Glomerular visceral epithelial cell (primary cell): ENCODE results near the gene LITAFD.
"Not testable (repeated sequence)": the region's sequence is repeated elsewhere in the genome, so short reads cannot be mapped to it uniquely, and the experiment has no call there.

ENCODE experiments used
- DNase-seq: peaks from one replicate; pipeline ENCODE4 v3.0.0-alpha.2; 2016; ENCODE audit errors: extremely low spot score

LITAFD gene

GRCh38 chr16:8872967-8873865, 8.9 kb upstream of the LITAFD start:
- DNase-seq = peak; percentile 83

- DNase-seq = not testable (repeated sequence)
Measured at GRCh38 chr16:8873866-8874195, 8.3 kb upstream of the LITAFD start.

- no peak for DNase-seq
Measured at GRCh38 chr16:8874388-8874787, 7.8 kb upstream of the LITAFD start.

- not testable (repeated sequence) for DNase-seq
Measured at GRCh38 chr16:8875317-8875716, 6.8 kb upstream of the LITAFD start.

GRCh38 chr16:8877894-8878522, 4.1 kb upstream of the LITAFD start:
- DNase-seq = no peak

GRCh38 chr16:8878523-8878911, 3.6 kb upstream of the LITAFD start:
- peak; percentile 89 for DNase-seq

- no peak for DNase-seq
Measured at GRCh38 chr16:8880839-8881510, 1.2 kb upstream of the LITAFD start.

- DNase-seq = no peak
Measured at GRCh38 chr16:8882725-8883377, 700 bp downstream of the LITAFD start.

GRCh38 chr16:8885674-8886592, 3.8 kb downstream of the LITAFD start:
- peak; percentile 71 for DNase-seq

- no peak for DNase-seq
Measured at GRCh38 chr16:8886593-8887430, 4.7 kb downstream of the LITAFD start.

- no peak for DNase-seq
Measured at GRCh38 chr16:8887431-8887765, 5.2 kb downstream of the LITAFD start.

- DNase-seq = peak; percentile 66
Measured at GRCh38 chr16:8887952-8888560, 5.9 kb downstream of the LITAFD start.

- no peak for DNase-seq
Measured at GRCh38 chr16:8888951-8889892, 7.1 kb downstream of the LITAFD start.

- no peak for DNase-seq
Measured at GRCh38 chr16:8889893-8890548, 7.9 kb downstream of the LITAFD start.

GRCh38 chr16:8890549-8890921, 8.4 kb downstream of the LITAFD start:
- no peak for DNase-seq

- DNase-seq = no peak
Measured at GRCh38 chr16:8892101-8892575, 10.0 kb downstream of the LITAFD start.

GRCh38 chr16:8893426-8893825, 11.3 kb downstream of the LITAFD start:
- DNase-seq = no peak
